Measurements from ENCODE around the gene EFCAB6. TPM values are rescaled to one million over a fixed set of nuclear protein-coding genes. Genes with fewer than 3 reads are reported as not detected.

Gene EFCAB6
- total and polyA plus RNA-seq, 3 donors from 2014 or later = 41.3 to 108 (median 81.5) TPM

GRCh38 chr22:43569111-43569510 lies 243.0 kb downstream of the EFCAB6 start:
- no peak for DNase-seq
- no peaks in the 10 kb centered on the region for H3K27me3 ChIP-seq
- TF ChIP-seq CTCF (IDR thresholded peaks at IDR 0.05) (no peak), POLR2A (IDR thresholded peaks at IDR 0.05) (no peak)
- intact Hi-C loops (cut with DNase I; ENCODE audit: low total_unique reads) = no loop called here
- whole genome bisulfite sequencing, 2 donors = 81 to 88% methylated on average over 6 of the region's 6 CpGs
- H3K27ac ChIP-seq = no peak overlapping the region
- no peaks in the 10 kb centered on the region for H3K36me3 ChIP-seq (ENCODE audit: low read depth, missing control alignments)
- H3K9me3 ChIP-seq = no peaks in the 10 kb centered on the region
- H3K4me1 ChIP-seq = no peaks in the 10 kb centered on the region
- H3K4me3 ChIP-seq = no peak overlapping the region

- intact Hi-C loops (cut with DNase I; ENCODE audit: low total_unique reads) = no loop called here
- H3K4me3 ChIP-seq = no peak overlapping the region
- no peak overlapping the region for H3K27ac ChIP-seq
- H3K36me3 ChIP-seq (ENCODE audit: low read depth, missing control alignments) = no peaks in the 10 kb centered on the region
- no peak for TF ChIP-seq CTCF (IDR thresholded peaks at IDR 0.05)
- no peak for TF ChIP-seq POLR2A (IDR thresholded peaks at IDR 0.05)
- WGBS, 2 donors = 77 to 81% methylated on average over 8 of the region's 8 CpGs
- no peaks in the 10 kb centered on the region for H3K9me3 ChIP-seq
- no peaks in the 10 kb centered on the region for H3K4me1 ChIP-seq
- no peaks in the 10 kb centered on the region for H3K27me3 ChIP-seq
- no peak for DNase-seq
Measured at GRCh38 chr22:43567691-43568324, 244.3 kb downstream of the EFCAB6 start.

DNA sequence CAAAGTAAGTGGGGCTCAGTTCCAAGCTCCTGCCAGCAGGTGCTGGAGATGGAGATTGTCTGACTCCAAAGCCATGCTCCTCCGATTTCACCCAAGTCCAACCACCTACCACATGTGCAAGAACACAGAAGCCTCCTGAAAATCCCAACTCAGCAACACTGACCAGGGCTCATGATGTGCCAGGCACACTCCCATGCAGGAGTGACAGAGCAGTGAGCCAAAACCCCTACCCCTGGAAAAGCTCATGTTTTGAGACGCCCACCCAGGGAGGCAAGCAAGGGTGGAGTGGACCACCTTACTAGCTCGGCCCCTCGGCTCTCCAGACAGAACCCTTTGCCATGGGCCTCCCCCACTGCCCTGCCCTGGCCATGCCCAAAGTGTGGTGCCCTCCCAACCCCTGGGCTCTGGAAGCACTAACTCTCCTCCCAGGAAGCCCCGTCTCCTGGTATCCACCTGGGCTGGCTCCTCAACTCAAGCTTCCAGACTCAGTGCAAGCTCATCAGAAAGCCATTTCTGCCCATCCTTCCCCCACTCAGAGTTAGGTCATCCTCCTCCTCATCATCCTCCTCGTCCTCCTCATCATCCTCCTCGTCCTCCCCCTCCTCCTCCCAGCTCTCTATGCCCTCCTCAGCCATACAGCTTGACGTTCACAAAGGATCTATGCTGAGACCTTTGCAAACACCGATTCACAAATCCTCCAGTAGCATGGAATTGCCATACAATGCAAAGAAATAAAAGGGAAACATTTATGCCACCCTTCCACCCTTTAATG lies 245.4 kb downstream of the EFCAB6 start:
- TF ChIP-seq CTCF (IDR thresholded peaks at IDR 0.05) = no peak
- no peak for TF ChIP-seq POLR2A (IDR thresholded peaks at IDR 0.05)
- H3K4me3 ChIP-seq = no peak overlapping the region
- no peaks in the 10 kb centered on the region for H3K4me1 ChIP-seq
- intact Hi-C loops (cut with DNase I; ENCODE audit: low total_unique reads) = no loop called here
- H3K9me3 ChIP-seq = no peaks in the 10 kb centered on the region
- DNase-seq = no peak
- H3K27me3 ChIP-seq = no peaks in the 10 kb centered on the region
- WGBS, 2 donors = 86 to 89% methylated on average over 9 of the region's 9 CpGs
- no peak overlapping the region for H3K27ac ChIP-seq
- H3K36me3 ChIP-seq (ENCODE audit: low read depth, missing control alignments) = no peaks in the 10 kb centered on the region

- intact Hi-C loops (cut with DNase I; ENCODE audit: low total_unique reads) = no loop called here
- WGBS, 2 donors = 83 to 91% methylated on average over 9 of the region's 9 CpGs
- Histone ChIP-seq H3K27me3 (no peaks in the 10 kb centered on the region), H3K9me3 (no peaks in the 10 kb centered on the region), H3K4me1 (no peaks in the 10 kb centered on the region), H3K4me3 (no peak overlapping the region), H3K27ac (no peak overlapping the region), H3K36me3 (ENCODE audit: low read depth, missing control alignments) (no peaks in the 10 kb centered on the region)
- TF ChIP-seq POLR2A (IDR thresholded peaks at IDR 0.05) = no peak
- no peak for TF ChIP-seq CTCF (IDR thresholded peaks at IDR 0.05)
- no peak for DNase-seq
Measured at GRCh38 chr22:43566021-43566420, 246.1 kb downstream of the EFCAB6 start.
